Central memory CD4-positive, alpha-beta T cell (primary cell): ENCODE data around the gene ATP2C2.
"Not testable (repeated sequence)": the region's sequence is repeated elsewhere in the genome, so short reads cannot be mapped to it uniquely, and the experiment has no call there.

Experiments used
- DNase-seq: peaks from one replicate; pipeline ENCODE4 v3.0.0; 2022
- total RNA-seq, 3 experiments: gene quantifications; one replicate each; lab custom pipeline; 2026; lab: John Stamatoyannopoulos, UW

The ATP2C2 gene, protein sequence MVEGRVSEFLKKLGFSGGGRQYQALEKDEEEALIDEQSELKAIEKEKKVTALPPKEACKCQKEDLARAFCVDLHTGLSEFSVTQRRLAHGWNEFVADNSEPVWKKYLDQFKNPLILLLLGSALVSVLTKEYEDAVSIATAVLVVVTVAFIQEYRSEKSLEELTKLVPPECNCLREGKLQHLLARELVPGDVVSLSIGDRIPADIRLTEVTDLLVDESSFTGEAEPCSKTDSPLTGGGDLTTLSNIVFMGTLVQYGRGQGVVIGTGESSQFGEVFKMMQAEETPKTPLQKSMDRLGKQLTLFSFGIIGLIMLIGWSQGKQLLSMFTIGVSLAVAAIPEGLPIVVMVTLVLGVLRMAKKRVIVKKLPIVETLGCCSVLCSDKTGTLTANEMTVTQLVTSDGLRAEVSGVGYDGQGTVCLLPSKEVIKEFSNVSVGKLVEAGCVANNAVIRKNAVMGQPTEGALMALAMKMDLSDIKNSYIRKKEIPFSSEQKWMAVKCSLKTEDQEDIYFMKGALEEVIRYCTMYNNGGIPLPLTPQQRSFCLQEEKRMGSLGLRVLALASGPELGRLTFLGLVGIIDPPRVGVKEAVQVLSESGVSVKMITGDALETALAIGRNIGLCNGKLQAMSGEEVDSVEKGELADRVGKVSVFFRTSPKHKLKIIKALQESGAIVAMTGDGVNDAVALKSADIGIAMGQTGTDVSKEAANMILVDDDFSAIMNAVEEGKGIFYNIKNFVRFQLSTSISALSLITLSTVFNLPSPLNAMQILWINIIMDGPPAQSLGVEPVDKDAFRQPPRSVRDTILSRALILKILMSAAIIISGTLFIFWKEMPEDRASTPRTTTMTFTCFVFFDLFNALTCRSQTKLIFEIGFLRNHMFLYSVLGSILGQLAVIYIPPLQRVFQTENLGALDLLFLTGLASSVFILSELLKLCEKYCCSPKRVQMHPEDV
- 0 reads per million in 3 experiments for total RNA-seq

DNA sequence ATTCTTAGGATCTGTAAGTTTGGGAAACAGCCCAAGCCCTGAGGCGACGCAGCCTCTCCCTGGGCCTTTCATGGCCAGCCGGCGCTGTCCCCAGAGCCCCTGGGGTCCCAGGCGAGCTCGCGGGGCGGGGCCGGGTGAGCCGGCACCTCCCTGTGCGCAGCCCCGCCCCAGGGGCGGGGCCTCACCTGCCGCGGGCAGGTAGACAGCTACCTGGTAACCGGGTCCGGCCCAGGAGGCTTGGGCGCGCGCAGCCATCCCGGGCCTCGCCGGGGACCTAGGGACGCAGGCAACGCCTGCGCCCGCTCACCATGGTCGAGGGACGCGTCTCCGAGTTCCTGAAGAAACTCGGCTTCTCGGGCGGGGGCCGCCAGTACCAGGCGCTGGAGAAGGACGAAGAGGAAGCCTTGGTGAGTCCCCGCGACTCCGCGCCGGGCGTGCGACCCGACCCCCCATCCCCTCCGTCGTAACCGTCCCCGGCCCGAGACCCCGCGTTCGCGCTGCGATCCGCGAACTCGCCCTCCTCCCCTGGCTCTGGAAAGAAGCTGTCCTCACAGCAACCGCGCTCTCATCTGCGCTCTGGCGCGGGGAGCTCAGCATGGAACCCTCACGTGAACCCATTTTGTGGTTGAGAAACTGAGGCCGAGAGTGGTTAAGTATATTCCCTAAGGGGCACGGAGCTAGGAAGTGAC lies at the start of gene ATP2C2:
Gene ATP2C2, plus strand, starts transcription at position 231 of the 689 bp plus-strand sequence. Its CDS starts 78 bp downstream, at position 309.
- no peak for DNase-seq

DNA sequence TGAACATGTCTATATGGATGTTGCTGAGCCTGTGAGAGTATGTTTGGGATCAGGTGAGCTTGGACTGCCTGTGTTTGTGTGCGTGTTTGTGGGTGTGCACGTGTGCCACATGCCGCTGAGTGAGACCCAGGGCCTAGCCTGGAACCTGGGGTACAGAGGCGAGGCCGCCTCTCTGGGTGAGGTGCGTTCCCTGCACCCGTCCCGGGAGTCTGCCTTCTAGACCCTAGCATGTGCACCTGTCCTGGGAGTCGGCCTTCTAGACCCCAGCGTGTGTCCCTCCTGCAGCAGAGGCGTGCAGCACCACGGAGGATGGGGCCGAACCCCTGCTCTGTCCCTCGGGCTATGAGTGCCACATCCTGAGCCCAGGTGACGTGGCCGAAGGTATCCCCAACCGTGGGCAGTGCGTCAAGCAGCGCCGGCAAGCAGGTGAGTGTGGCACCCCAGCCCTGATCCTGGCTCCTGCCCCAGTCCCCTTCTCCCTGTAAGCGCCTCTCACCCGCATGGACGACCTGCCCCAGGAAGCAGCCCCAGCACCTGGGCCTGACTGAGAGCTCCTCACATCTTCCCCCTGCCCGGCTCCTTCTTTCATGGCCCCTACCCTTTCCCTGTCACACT lies 49.1 kb upstream of the ATP2C2 start:
- DNase-seq = no peak

DNA sequence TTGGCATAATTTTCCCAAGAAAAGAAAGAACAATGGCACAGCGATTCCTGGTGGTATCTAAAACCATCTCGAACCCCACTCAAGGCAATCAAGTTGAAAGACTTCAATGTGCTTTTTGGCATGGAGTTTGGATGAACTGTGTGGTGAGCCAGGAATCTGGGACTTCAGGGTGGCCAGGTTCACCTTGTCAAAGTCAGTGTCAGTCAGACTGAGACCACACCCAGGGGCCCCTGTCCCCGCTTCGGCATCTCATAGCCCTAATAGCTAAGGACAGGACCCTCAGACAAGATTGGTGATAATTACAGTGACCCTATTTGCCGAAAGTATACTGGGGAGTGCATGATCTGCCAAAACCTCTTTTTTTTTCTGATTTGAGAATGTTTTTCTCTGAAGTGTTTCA lies 47.8 kb upstream of the ATP2C2 start:
- DNase-seq = no peak

DNA sequence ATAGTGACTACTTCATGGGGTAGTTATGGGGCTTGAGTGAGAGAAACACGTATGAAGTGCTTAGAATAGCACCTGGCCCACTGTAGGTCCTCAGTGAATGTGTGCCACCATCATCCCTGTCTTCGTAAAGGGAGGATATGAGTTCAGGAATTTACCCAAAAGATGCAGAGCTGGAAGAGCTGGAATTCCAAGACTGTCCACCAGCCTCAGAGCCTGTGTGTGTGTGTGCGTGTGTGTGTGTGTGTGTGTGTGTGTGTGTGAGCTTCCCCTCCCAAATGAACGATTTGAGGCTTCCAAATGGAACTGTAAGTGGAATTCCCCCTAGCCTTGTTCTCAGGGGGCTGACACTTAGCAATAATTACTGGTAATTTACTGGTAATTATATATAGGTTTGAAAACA lies 46.4 kb upstream of the ATP2C2 start:
- no peak for DNase-seq

DNA sequence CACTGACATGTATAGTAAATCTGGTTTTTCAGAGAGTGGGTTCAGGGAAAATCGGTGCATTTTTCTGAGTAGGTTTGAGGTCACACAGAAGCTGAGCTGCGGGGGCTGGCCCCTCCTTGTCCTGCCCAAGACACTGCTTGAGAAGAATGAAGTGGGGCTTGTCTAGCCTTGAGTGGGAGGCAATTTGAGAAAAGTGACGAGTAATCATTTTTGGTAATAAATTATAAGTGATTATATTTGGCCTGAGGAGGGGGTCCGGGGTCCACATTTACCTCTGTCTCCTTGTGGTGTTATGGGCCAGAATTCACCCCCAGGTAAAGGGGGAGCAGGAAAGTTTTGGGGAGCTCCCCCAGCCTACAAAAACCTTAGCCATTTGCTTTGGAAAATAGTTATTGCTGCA lies 45.6 kb upstream of the ATP2C2 start:
- DNase-seq = no peak

DNA sequence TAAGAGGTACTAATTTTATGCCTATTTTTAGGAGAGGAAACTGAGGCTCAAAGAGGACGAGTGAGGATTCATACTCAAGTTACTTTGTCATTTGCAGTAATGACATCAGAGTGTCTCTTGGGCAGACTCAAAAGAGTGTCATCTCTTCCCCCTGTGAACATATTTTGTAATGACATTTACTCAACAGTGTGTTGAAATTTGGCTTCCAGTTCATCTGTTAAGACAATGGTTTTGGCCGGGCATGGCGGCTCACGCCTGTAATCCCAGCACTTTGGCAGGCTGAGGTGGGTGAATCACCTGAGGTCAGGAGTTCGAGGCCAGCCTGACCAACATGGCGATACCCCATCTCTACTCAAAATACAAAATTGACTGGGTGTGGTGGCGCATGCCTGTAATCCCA lies 44.7 kb upstream of the ATP2C2 start:
- no peak for DNase-seq

DNA sequence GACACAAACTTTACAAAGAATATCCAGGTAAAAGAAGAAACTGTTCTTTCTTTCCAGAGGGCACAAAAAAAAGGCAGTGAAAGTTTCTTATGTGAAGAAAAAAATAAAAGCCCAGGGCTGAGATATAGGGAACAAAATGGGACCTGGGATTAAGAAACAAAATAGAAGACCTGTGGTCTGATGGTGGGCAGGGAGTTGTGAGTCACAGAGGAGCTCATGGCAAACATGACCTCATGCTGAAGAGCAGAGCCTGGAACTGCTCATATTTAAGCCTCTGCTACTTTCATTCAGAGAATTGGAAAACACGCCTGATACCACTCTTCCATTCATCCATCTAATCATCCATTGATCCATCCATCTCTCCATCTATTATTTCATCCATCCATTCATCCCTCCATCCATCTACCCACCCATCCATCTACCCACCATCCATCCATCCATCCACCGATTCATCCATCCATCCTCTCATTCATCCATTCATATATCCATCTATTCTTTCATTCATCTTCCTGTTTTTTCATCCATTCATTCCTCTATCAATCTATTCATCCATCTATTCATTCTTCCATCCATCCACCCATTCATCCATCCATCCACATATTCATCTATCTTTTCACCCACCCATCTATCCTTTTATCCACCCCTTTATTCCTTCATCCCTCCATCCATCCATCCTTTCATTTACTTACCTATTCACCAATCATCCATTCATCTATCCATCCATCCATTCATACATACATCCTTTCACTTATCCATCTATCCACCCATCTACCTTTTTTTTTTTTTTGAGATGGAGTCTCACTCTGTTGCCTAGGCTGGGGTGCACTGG lies 43.7 kb upstream of the ATP2C2 start:
- DNase-seq = no peak

DNA sequence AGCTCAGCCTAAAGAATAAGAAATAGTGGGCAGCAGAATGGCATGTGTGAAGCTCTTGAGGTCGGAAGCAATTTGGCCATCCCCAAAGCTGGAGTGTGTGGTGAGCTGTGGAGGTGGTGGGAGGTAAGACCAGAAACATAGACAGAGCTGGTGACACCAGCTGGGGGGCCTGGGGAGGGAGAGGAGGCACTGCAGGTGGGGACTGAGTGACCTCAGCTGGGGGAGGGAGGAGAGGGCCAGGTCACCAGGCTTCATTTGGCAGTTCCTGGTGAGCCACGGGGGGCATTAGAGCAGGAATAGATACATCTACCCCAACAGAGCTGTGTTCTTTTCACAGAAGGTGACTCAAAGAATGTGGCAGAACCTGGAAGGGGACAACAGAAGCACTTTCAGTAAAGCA lies 41.8 kb upstream of the ATP2C2 start:
- no peak for DNase-seq

DNA sequence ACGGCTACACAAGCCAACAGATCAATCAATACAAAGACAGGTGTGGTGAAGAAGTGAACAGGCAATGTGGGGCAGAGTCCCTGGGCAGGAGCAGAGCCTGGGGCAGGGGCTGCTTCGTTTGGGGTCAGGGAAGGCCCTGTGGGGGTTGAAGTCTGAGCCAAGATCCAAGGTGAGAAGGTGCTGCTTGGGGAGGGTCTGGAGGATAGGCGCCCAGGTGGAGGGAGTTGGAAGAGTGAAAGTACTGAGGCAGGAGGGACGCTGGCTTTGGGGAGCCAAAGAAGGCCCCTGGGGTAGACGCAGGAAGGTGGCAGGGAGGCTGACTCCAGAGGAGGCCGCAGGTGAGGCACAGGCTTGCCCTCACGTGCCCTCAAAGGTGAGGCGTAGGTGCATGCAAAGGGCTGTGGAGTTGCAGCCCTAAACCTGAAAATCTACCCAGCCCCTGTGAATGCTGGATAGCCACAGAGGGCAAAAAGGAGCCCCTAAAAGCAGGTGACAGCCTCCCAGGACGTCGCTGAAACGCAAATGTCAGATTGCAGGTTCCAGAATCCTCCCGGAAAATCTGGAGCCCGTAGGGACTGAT lies 40.3 kb upstream of the ATP2C2 start:
- no peak for DNase-seq

DNA sequence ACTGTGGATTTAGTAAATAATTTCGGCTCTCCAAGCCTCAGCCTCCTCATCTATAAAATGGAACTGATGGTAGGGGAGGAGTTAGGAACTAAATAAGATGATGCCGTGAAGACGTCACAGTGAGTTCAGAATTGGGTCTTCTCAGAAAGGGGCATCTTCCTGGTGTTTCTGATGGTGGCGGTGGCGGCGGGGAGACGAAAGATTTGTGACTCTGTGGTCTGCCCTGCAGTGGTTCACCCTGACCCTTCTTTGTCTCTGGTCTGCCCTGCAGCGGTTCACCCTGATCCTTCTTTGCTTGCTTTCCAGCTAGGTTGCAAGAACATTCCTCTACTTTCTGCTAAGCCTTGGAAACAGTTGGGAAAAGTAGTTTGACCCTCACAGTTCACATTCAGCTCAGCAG lies 39.3 kb upstream of the ATP2C2 start:
- no peak for DNase-seq

DNA sequence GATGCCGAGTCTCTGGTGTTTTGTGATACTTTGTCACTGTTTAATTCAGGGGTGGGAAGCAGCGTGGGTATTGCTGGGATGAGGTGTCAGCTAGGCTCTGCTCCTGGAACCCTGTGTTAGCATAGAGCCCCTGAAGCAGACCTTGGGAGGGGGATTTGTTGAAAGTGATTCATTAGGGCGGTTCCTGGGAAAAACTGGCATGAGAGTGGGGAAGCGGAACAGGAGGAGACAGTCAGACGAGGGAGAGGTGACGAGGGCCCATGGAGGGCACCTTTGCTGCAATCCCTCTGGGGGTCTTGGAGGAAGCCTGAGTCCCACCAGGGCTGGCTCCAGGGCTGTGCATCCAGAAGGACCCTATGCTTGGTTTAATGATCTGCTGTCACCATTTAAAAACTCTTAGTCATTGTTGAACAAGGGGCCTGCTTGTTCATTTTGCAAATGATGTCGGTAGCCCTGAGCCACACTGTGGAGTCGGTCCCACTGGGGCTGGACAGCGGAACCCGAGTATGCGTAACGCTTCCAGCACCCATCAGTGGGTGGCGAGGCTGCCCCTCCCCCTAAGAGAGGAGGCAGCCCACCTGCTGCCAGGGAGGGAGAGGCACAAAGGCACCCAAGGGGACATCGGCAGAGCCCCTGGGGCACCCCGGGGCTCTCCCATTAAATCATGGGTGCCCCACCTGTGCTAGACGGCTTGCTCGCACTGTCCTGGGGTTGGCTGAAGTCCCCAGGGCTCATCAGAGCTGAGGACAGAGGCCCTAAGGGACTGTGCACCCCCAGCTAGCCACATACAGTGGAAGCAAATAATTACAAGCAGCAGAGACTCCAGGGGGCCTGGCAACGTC lies 38.3 kb upstream of the ATP2C2 start:
- no peak for DNase-seq

DNA sequence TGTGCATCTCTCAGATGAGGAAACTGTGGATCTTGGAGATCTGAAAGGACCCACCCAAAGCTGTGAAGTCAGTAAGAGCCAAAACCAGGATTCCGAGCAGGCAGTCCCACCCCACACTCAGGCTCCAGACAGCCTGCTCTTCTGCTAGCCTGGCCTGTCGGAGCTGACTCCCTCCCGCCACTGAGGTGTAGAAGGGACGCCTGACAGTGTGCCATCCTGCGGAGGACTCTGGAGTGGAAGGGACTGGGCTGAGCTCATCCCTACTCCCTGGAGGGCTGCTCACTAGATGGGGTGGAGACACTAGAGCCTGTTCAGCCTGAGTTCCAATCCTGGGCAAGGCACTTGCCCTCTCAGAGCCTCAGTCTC lies 37.7 kb upstream of the ATP2C2 start:
- no peak for DNase-seq

DNA sequence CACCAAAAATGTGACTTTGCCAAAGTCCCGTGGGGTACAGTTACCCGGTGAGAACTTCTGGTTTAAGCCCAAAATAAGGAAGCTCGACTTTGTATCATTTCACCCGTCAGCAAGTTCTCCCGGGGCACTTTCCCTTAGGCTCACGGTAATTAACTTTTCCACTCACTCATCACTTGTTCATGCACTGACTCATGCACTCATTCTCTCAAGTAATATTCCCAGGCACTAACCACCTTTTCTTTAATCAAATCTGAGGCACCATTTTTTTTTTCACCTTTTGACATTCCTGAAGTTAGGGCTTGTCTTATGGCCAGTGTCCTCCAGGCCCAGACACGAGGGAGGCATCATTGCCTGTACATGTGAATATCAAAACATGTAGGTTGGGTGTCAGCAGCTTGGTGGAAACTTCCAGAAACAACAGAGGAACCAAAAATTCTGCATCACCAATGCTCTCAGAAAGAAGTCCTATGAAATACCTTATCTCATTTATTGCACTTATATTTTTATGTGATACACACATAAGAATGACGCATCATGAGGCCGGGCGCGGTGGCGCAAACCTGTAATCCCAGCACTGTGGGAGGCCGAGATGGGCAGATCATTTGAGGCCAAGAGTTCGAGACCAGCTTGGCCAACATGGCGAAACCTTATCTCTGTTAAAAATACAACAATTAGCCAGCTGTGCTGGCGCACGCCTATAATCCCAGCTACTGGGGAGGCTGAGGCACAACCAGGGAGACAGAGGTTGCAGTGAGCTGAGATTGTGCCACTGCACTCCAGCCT lies 36.1 kb upstream of the ATP2C2 start:
- DNase-seq = no peak

DNA sequence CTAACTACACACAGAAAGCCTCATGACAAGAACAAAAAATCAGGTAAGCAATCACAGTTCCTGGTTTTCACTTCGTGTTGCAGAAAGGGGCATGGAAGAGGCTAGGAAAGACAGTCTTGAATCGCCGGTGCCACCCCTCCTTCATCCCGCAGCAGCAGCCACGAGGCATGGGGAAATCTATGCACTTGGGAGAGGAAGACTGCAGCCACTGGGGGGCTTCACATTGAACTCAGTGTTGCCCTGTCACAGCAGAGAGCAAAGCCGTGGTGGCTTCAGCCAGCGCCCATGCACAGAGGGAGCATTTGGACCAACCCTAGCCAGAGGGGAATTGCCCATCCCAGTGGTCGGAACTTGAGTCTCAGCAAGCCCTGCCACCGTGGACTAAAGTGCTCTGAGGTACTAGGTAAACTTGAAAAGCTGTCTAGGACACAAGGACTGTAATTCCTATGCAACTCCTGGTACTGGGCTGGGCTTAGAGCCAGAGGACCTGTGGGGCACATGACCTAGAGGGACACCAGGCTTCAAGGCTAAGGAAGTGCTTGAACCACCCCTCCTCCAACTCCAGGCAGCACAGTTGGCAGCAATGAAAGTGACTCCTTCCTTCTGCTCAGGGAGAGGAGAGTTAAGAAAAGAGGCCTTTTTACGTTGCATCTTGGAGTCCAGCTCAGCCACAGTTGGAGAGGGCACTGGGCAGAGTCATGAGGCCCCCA lies 35.2 kb upstream of the ATP2C2 start:
- no peak for DNase-seq

DNA sequence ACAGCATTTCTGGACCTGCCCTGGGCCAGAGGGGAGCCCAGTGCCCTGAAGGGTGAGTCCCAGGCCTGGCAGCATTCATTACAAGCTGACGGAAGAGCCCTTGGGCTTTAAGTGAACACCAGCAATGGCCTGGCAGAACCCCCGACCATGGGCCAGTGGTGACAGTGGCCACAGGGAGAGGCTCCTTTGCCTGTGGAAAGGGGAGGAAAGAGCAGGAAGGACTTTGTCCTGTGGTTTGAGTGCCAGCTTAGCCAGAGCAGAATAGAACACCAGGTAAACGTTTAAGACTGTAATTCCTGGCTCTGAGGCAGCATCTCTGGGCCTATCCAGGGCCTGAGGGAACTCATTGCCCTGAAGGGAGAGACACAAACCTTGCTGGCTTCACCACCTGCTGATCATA lies 34.3 kb upstream of the ATP2C2 start:
- no peak for DNase-seq

DNA sequence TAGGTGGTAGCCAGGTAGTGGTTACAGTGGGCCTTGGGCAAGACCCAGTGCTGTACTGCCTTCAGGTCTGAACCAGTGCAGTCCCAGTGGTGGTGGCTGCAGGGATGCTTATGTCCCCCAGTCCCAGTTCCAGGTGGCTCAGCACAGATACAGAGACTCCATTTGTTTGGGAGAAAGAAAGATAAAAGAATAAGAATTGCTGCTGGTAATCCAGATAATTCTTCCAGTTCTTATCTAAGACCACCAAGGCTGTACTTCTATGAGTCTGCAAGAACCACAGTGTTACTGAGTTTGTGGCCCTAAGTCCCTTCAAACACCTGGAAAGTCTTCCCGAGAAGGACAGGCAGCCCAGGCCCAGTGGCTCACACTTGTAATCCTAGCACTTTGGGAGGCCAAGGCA lies 33.9 kb upstream of the ATP2C2 start:
- no peak for DNase-seq

DNA sequence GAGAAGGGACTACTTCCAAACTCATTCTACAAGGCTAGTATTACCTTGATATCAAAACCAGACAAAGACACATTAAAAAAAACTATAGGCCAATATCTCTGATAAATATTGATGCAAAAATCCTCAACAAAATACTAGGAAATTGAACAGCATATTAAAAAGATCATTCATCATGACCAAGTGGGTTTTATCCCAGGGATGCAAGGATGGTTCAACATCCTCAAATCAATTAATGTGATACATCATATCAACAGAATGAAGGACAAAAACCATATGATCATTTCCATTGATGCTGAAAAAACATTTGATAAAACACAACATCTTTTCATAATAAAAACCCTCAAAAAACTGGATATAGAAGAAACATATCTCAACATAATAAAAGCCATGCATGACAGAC lies 31.1 kb upstream of the ATP2C2 start:
- not testable (repeated sequence) for DNase-seq

DNA sequence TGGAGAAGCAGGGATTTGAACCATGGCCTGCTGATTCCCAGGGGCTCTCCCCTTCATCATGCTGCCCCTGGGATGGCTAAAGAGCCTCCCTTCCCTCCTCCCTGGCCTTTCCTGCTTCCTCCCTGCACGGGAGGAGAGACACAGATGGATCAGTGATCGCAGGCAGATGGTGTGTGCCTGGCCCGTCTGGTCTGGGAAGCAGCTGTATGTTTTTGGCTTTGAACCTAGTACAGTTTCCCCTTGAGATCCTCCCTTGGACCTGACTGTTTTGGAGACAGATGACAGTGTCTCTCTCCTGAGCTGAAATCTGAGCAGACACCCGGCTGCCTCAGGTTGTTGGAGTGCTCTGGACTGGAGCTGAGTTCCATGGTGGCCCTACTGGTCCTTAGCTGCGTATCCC lies 29.0 kb upstream of the ATP2C2 start:
- DNase-seq = no peak

DNA sequence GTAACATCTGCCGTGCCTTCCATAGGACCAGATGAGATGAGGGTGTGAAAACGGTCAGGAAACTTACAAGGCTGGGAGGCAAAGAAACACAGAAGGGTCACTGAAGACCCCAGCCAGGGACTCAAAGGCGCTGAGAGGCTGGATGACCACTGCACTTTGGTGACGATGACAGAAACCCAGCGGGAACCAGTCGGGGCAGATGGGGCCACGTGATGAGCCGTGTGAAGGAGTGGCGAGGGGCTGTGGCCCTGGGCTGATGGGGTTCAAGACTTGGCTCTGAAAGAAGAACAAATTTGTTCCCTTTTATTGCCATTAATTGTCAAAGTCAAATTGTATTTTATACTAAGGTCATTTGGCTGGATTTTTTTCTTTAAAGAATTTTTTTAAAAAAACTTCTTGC lies 28.6 kb upstream of the ATP2C2 start:
- no peak for DNase-seq
